HG03558 (cell line): ENCODE measurements around the gene PPP1R18.

ENCODE experiments used
- ATAC-seq: cut with Tn5 transposase; IDR thresholded peaks from one replicate; pipeline ENCODE4 v1.9.1; 2021; ENCODE audit warnings: moderate number of reproducible peaks; ENCODE audit not compliant: unreplicated experiment; ENCODE audit errors: extremely low read depth

The PPP1R18 gene

GRCh38 chr6:30690403-30691207, 4.2 kb upstream of the PPP1R18 start, which contains the start of gene NRM:
Gene NRM, minus strand, starts transcription at chr6:30690984. Its CDS starts 10 bp downstream, at chr6:30690974.
- ATAC-seq, result no peak

GRCh38 chr6:30689985-30690384, 3.5 kb upstream of the PPP1R18 start:
- ATAC-seq, result no peak

GRCh38 chr6:30689022-30689865, 2.8 kb upstream of the PPP1R18 start:
- ATAC-seq, result no peak

GRCh38 chr6:30688569-30688968, 2.1 kb upstream of the PPP1R18 start:
- ATAC-seq, result no peak

- ATAC-seq, result no peak
Observed at GRCh38 chr6:30687659-30688431, 1.4 kb upstream of the PPP1R18 start.

- ATAC-seq, result no peak
Observed at GRCh38 chr6:30686908-30687658, 638 bp upstream of the PPP1R18 start.

GRCh38 chr6:30685157-30686008, 1.1 kb downstream of the PPP1R18 start:
- ATAC-seq, result no peak

GRCh38 chr6:30684386-30685156, 1.9 kb downstream of the PPP1R18 start:
- ATAC-seq, result no peak

GRCh38 chr6:30683980-30684338, 2.5 kb downstream of the PPP1R18 start:
- no peak for ATAC-seq

GRCh38 chr6:30683183-30683979, 3.1 kb downstream of the PPP1R18 start:
- no peak for ATAC-seq

- ATAC-seq, result no peak
Observed at GRCh38 chr6:30682143-30683117, 4.0 kb downstream of the PPP1R18 start.

GRCh38 chr6:30681766-30682142, 4.7 kb downstream of the PPP1R18 start:
- ATAC-seq, result no peak

- no peak for ATAC-seq
Observed at GRCh38 chr6:30679765-30680535, 6.5 kb downstream of the PPP1R18 start.

- no peak for ATAC-seq
Observed at GRCh38 chr6:30678964-30679726, 7.3 kb downstream of the PPP1R18 start.
